ENCODE measurements around the gene LGR6.
A peak's percentile ranks its signal among the peaks of the same experiment; 100 is the strongest.

Gene LGR6

DNA sequence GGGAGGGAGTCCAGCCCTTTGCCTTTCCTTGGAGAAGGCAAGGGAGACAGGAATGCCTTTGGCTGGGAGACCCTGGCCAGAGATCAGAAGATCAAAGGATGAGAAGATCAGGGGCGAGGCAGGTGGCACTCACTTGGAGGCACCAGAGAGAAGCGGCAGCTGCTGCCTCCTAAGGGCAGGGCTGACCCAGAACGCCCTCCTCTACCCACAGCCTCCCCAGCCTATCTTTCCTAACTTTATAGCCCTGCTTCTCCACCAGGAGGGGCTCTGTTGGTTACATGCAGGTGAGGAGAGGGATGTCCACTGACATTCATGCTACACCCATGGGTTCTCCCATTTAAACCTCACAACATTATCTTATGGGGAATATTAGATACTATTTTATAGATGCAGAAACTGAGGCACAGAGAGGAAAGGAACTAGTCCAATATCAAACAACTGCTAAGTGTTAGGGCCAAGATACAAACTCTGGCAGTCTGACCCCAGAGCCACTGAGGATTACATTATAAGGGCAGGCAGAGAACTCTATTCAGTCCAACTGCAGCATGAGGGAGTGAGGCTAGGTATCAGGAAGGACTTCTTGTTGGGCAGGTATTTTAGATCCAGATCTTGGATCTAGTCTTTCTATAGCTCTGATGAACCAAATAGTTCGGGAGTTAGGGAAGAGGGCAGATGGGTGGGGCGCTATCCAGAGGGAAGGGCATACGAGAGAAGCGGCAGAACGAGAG lies 19.9 kb downstream of the LGR6 start:
- intact Hi-C loops (cut with DNase I), result no loop called here
- DNase-seq, result no peak

DNA sequence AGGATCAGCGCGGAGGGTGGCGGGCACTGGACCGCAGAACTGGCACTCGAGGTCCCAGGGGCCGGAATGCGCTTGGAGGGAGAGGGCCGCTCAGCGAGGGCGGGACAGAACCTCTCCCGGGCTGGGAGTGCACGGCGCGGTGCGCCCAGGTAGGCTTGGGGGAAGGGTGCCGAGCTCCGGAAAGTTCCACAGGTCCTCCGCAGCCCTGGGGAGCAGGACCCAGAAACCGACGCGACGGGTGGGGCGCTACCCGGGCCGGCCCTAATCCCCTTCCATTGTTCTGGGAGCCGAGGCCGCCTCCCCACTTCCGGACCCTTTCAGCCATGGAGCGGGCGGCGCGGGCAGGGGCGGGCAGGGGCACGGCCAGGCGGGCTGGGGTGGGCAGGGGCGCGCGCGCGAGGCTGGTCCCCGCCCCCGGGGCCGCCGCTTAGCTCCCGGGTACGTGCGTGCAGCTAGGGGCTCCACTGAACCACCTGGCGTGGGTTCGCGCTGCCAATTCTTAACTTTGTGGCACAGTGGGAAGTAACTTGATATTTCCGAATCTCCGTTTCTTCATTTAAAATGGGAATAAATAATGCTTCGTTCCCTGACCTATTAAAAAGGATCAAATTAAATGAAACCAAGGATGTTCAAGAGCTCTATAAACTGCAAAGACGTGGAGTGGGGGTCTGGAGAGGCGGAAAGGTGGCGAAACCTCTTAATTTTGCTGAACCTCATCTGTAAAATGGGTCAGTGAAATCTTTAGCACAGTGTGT lies 20.7 kb downstream of the LGR6 start:
- intact Hi-C loops (cut with DNase I), result no loop called here
- no peak for DNase-seq

DNA sequence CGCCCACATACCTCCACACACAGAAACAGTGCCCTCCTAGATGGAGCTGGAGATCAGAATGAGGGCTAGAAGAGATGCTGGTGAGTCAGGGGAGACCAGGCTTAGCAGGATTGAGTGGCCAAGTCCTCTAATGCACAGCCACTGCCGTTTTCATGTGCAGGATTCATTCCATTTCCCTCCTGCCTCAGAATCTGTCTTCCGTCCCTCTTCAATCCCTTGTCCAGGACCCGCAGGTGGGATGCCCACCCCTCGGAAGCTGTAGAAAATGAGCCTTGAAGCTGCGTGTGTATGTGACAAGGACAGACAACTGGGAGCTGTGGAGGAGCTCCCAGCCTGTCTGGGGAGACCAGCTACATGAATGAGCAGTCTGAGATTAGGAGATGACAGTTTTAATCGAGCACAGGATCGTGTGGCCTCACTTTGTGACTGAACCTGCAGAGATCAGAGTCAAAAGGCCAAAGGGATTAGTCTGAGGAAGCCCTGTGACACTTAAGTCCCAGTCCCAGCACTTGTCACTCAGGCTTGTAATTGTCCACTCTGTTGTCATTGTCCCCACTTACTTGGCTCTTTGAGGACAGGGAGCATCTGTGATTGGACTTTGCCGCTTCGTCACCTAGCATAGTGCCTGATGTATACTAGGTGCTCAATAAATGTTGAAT lies 22.0 kb downstream of the LGR6 start:
- intact Hi-C loops (cut with DNase I), result no loop called here

DNA sequence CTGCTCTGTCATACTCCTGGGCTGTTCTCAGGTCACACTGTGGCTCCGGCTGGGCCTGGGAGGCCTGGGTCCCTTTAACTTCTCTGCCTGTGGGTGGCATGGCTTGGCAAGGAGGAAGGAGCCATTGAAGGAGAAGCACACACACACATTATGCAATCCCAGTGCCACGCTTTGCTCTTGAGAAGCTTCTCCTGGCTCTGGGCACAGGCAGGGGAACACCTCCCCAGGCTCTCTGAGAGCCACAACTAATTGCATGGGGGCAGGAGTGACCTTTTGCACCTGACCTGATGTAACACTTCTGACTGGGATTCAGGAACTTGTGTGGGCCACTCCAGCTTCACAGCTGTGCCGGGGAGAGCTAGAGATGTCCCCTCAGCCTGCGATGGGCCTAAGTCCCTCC lies 23.1 kb downstream of the LGR6 start:
- intact Hi-C loops (cut with DNase I), result no loop called here
- DNase-seq, result no peak

More for the DNA sequence above, 22.0 kb downstream of the LGR6 start:
- no peak for DNase-seq

DNA sequence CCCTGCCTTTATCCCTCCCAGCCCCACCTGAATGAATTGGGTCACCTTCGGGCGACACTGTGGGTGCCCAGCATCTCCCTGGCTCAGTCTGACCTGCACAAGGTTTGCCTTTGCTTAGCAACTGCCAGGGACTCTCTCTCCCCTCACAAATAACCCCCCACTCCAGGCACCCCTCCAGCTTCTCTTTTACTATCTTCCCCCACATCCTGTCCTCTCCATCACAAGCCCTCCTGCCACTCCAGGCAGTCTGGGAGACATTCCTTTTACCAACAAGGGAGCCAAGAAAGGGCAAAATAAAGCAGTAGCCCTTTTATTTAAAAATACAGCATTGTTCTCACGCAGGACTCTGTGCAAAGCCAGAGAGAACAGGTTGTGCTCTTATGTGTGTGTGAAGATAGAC lies 23.9 kb downstream of the LGR6 start:
- DNase-seq, result no peak
- intact Hi-C loops (cut with DNase I), result no loop called here

DNA sequence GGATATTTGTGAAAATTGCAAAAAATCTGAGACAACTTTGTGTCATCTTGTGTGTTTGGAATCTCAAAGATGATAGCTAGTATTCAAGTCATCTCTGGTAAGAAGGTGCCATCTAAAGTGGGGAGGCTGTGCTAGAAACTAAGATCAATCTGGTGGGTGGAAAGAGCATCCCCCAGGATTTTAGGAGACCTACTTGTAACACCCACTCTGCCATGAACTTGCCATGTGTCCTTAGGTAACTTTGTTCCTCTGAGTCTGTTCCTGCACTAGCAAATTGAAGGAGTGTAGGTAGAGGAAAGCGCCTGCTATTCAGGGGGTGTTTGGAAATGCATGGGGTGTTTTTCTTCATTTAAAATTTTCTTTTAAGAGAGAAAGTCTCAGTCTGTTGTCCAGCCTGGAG lies 24.4 kb downstream of the LGR6 start:
- DNase-seq, result no peak
- intact Hi-C loops (cut with DNase I), result no loop called here

DNA sequence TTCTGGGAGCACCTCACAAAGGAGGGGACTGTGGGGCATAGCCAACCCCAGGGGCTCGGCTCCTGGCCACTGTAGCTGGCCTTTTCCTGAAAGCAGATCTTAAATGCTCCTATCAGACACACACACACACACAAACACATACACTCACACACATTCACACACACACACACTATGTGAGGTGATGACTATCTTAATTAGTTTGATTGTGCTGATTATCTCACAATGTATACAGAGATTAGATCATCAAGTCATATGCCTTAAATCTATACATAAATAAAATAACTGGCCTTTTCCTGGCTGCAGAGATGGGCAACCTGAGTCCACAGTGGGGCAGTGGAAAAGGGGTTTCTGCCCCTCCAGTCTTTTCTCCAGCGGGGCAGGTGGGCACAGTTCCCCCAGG lies 27.1 kb downstream of the LGR6 start:
- intact Hi-C loops (cut with DNase I), result no loop called here
- no peak for DNase-seq

DNA sequence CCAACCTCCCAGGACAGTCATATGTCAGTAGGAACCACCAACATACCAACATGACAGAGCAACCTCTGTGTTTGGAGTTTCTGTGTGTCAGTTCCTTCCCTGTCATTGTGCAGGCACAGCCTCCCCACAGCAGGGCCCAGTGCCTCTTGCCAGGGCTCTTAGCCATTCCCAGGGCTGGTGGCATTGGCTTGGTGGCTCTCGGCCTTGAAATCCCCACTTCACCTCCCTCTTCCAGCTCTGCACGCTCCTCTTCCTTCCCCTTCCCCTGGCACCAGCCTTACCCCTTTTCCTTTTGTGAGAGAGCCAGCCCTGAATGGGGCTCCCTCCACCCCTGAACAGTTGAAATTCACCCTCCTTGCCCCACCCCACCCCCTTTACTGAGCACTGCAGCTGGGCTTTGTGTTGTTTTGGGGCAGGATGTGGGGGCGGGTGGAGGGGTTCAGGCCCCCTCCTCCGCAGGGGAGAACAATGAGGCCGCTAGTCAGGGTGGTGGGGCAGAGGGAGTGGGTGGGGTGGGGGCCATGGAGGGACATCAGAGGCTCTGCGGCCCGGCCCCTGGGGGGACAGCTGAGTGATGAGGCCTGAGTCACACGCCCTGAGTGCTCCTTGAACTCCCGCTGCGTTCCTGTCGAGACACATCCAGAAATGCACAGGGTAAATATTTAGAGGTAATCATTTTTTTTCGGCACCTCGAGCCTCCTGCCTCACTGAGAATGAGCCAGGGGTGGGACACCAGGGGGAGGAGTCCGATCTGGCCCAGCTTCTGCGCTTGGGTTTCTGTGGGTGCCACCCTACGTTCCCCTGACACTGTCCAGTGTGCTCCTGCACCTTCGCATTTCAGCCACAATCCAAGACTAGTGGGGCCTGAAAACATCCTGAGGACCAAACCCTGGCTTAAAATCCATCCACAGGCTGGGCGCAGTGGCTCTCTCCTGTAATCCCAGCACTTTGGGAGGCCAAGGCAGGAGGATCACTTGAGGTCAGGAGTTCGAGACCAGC lies 28.6 kb downstream of the LGR6 start:
- peak in 1 of 10 donors; percentile 61 for DNase-seq
- intact Hi-C loops (cut with DNase I), result no loop called here

DNA sequence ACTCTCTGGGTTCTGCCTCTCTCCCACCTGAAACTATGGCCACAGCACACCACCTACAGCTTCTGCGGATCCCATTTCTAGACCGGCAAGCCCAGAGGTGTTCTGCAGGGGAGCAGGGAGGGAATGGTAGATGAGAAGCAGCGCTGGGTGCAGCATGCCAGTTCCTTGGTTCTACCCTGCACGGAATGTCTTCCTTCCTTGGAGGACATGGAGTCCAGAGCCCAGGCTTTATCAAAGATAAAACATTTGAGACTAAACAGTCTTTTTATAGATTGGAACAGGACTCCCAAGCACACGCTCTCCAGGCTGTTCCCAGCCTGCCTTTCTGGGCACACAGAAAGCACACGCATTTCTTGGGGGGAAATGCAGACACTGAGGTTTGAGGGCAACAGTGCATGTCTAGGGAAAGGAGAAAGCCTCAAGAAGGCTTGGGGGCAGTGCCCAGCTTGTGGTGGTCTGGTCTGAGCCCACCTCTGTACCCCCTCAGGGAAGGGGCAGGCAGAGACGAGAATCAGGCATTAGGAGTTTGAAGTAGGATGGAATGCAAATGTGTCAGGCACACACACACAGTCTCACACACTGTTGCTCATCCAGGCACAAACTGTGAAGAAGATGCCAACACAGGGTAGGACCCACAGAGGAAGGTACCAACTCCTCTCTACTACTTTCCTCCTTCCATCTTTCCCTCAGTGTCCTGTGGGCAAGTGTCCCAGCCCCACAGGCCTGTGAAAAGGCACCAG lies 29.7 kb downstream of the LGR6 start:
- intact Hi-C loops (cut with DNase I), result no loop called here
- DNase-seq, result peak in 3 of 10 donors; percentile 57 to 85 (median 85)

DNA sequence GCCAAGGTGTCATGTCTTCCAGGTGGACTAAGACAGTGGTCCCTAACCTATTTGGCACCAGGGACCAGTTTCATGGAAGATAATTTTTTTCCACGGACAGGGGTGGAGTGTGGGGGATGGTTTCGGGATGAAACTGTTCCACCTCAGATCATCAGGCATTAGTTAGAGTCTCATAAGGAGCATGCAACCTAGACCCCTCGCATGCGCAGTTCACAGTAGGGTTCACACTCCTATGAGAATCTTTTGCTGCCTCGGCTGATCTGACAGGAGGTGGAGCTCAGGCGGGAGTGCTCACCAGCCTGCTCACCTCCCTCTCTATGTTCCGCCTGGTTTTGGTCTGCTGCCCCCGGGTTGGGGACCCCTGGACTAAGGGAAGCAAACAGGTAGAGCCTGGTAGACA lies 30.9 kb downstream of the LGR6 start:
- intact Hi-C loops (cut with DNase I), result no loop called here
- peak in 1 of 10 donors; percentile 22 for DNase-seq

DNA sequence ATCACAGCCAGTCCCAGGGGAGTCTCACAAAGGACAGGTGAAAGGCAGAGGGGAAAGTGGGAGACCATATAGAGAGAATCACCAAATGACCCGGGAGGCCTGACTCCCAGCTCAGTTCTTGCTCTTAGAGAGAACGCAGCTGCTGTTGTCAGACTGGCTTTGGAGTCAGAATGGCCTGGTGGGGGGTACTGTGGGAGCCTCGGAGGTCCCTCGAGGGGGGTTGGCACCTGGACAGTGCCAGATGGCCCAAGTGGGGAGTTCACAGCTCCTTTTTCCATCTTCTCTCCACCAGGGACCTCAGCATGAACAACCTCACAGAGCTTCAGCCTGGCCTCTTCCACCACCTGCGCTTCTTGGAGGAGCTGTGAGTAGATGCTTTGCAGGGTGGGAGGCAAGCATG lies 31.5 kb downstream of the LGR6 start:
- peak in 1 of 10 donors; percentile 43 for DNase-seq

DNA sequence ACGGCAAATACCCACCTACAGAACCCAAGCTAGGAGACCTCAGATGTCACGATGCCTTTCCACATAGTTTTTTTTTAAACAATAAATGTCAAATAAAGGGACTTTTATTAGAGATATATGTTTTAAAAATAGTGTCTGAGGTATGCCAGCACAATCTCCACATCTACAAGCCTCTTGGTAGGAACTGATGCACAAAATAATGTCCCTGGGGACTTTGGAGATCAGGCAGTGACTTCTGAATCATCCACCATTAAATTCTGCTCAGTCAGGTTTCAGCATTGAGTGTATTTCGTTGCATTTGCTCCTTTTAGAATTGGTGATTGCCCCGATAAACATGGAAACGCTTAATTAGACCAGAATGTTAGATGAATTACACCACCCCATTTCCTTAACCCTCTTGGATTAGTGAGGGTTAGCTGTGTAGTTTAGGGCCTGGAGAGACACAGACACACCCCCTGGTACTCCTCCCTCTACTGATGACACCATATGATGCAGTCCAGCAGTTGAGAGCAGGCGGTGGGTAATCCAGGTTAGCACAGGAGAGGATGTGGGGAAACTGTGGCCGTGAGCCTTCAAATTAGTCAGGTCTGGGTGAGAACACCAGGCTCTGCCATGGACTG lies 33.6 kb downstream of the LGR6 start:
- DNase-seq, result peak in 1 of 10 donors; percentile 1
- intact Hi-C loops (cut with DNase I), result no loop called here

More for the DNA sequence above, 31.5 kb downstream of the LGR6 start:
- intact Hi-C loops (cut with DNase I), result no loop called here

DNA sequence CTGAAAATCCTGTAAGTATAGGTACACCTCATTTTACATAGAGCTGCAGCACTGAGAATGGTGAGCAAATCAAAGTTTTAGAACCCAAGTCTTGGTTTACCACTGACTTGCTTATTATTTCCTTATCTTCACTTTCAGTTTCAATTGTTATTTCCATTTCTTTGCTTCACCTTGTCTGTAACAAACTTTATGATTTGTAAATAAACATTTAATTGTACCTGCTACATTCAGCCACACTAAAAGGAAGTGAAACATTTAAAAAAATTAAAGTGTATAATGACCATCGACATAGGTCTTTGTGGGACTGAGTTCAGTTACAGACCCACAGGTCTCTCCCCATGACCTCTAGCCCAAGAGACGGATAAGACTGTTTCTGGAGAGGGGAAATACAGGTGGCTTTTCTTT lies 34.4 kb downstream of the LGR6 start:
- no peak for DNase-seq
- intact Hi-C loops (cut with DNase I), result no loop called here

DNA sequence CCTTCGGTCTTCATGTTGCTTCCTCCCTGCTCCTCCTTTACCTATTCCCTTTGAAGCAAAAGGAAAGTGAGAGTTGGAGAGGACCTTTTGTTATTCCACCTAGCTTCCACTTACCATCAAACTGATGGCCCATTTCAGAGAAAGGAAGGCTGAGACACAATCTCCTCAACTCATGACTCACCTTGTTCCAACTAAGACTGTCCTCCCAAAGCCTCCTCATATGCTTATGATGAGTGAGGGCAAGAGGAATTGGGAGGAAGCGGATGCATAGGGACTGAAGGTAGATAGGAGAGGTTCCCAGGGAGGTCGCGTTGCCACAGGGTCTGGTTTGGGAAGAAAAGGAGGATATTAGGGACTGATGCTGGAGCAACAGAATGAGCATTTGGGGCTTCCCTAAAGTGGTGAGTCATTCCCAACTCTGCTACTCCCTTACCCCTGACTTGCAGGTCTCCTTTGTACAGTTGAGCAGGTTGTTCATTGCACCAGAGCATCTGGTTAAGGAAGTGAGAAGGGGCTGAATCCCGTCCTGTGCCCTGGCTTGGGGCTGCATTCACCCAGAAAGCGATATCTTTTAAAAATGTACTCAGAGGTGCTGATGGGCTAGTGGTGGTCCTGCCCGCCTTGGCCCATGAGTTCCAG lies 35.0 kb downstream of the LGR6 start:
- peak in 1 of 10 donors; percentile 30 for DNase-seq
- intact Hi-C loops (cut with DNase I), result no loop called here

DNA sequence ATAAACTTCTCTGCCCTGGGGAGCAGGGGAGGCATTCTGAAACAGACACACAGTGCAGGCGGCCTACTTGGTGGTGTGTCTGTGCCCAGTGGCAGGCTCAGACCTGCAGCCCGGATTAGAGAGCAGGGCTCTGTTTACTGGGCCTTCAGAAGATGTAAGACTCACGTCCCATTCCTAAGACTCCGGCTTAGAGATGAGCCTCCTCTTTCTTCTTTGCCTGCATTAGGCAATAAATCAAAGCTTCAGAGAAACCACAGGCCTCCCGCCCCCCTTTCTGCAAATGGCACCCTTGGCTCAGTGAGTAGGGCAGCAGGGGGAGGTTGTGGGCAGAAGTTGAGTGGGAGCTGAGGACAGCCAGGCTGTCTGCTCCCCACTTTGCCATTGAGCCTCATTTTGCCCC lies 35.8 kb downstream of the LGR6 start:
- DNase-seq, result peak in 1 of 10 donors; percentile 49
- intact Hi-C loops (cut with DNase I), result no loop called here

DNA sequence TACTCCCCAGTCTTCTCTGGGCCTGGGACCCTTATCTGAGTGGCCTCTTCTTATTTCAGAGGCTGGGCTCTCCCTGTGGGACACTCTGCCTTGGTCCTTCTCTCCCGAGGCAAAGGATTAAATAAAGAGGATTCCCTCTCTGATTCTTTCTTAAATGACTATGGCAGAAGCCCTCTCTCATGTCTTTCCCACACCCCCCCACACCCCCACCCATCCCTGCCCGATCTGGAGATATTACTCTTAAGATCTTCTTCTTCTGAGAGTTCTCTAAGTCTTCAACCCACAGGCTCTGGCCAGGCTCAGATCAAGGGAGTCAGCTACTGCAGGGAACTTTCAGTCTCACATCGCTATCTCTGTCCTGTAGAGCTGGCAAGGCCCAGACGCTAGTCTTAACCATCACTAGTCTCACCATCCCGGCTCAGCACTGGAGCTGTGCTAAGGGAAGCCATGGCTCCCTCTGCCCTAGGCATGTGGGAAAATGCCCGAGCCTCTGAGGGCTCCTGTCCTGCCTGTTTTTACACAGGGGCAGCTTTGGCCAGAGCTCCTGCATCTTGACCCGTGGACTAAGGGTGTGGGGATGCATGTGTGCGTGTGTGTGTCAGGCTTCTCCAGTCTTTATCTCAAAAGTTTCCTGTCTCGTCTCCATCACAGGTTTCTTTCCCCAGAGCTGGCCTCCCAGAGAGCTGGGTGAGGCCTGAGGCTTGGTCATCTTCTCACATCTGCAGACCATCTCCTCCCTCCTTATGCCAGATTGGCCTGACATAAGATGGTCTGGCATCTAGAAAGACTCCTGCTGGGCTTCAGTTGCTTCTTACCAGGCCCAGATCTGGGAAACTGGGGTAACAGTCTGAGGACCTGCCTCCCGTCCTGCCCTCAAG lies 36.7 kb downstream of the LGR6 start:
- DNase-seq, result peak in 1 of 10 donors; percentile 41
- intact Hi-C loops (cut with DNase I), result no loop called here

DNA sequence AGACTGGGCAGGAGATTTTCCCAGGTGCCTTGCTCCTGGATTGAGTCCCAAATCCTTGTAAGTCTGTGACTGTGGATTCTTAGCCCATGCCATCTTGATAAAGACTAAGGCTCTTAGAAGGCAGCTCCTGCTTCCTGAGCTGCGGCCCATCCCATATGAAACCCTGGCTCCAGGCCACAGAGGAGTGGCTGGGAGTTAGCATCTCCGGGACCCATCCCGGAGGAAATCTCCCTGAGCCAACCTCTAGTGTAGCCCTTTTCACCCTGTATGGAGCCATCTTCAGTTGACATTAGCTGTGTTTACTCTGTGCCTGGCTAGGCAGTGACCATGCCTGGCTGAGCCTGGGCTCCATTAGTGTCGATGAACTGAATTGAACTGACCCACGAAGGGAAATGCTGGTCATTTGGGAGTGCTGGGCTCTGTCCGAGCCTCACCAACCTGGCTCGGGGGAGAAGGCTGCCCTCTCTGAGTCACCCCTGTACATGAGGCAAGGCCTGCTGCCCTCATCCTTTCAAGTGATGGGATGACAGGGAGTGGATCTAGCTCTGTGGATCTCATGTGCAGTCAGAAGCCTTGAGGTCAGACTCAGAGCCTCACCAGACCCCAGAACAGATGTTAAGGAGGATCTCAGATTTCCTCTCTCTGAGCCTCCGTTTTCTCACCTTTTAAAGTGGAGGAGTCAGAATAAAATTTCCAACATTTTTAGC lies 37.5 kb downstream of the LGR6 start:
- DNase-seq, result peak in 1 of 10 donors; percentile 42
- intact Hi-C loops (cut with DNase I), result no loop called here

All from posterior cingulate gyrus (tissue), 11 donors.